GM21528 (cell line): ENCODE data around the gene GPA33.

Experiments
- ATAC-seq: cut with Tn5 transposase; IDR thresholded peaks from one replicate; pipeline ENCODE4 v1.9.1; 2021; ENCODE audit warnings: mild to moderate bottlenecking, moderate library complexity; ENCODE audit not compliant: unreplicated experiment, low FRiP score

GPA33 gene

GRCh38 chr1:167088746-167089417 lies 1.3 kb downstream of the GPA33 start:
- ATAC-seq = no peak

GRCh38 chr1:167086768-167087167 lies 3.4 kb downstream of the GPA33 start:
- ATAC-seq = no peak

- ATAC-seq = no peak
Observed at GRCh38 chr1:167086033-167086432, 4.1 kb downstream of the GPA33 start.

GRCh38 chr1:167084757-167085156 lies 5.4 kb downstream of the GPA33 start:
- no peak for ATAC-seq

GRCh38 chr1:167083871-167084270 lies 6.3 kb downstream of the GPA33 start:
- ATAC-seq = no peak

GRCh38 chr1:167083066-167083665 lies 7.0 kb downstream of the GPA33 start:
- ATAC-seq = no peak

- ATAC-seq = no peak
Observed at GRCh38 chr1:167082511-167083027, 7.6 kb downstream of the GPA33 start.

- ATAC-seq = no peak
Observed at GRCh38 chr1:167081594-167082156, 8.5 kb downstream of the GPA33 start.

GRCh38 chr1:167077868-167078210 lies 12.3 kb downstream of the GPA33 start:
- ATAC-seq = no peak

GRCh38 chr1:167077128-167077867 lies 12.9 kb downstream of the GPA33 start:
- ATAC-seq = no peak

GRCh38 chr1:167076136-167076710 lies 14.0 kb downstream of the GPA33 start:
- no peak for ATAC-seq

GRCh38 chr1:167071286-167071685 lies 18.9 kb downstream of the GPA33 start:
- ATAC-seq = no peak

GRCh38 chr1:167068761-167069160 lies 21.4 kb downstream of the GPA33 start:
- no peak for ATAC-seq

GRCh38 chr1:167067904-167068303 lies 22.3 kb downstream of the GPA33 start:
- no peak for ATAC-seq

GRCh38 chr1:167066333-167067122 lies 23.6 kb downstream of the GPA33 start:
- no peak for ATAC-seq

- ATAC-seq = no peak
Observed at GRCh38 chr1:167065471-167065870, 24.7 kb downstream of the GPA33 start.

GRCh38 chr1:167064621-167065020 lies 25.6 kb downstream of the GPA33 start:
- ATAC-seq = no peak

- no peak for ATAC-seq
Observed at GRCh38 chr1:167061073-167061464, 29.1 kb downstream of the GPA33 start.

- ATAC-seq = no peak
Observed at GRCh38 chr1:167060141-167061072, 29.8 kb downstream of the GPA33 start.
